Immature natural killer cell (primary cell): ENCODE measurements around the gene RAMP3. TPM values are rescaled to one million over a fixed set of nuclear protein-coding genes. Genes with fewer than 3 reads are reported as not detected.

ENCODE experiments used
- DNase-seq, 3 donors: peaks; one replicate each; pipeline ENCODE4 v3.0.0; 2022; ENCODE audit warnings: mixed read lengths in 1 of 3
- H3K27ac Mint-ChIP-seq, 6 donors: one replicate each; pipeline ENCODE4 v1.8.0; 2020; ENCODE audit warnings: mixed read lengths in 6 of 6, mild to moderate bottlenecking in 5 of 6, inconsistent platforms in 4 of 6, moderate library complexity in 3 of 6
- H3K27me3 Mint-ChIP-seq, 3 donors: one replicate each; pipeline ENCODE4 v1.8.0; 2020 to 2021; ENCODE audit warnings: low read depth in 3 of 3, mild to moderate bottlenecking in 3 of 3, mixed read lengths in 3 of 3, moderate library complexity in 3 of 3, inconsistent platforms in 1 of 3
- H3K36me3 Mint-ChIP-seq, 3 donors: one replicate each; pipeline ENCODE4 v1.8.0; 2020; ENCODE audit warnings: mixed read lengths in 3 of 3, inconsistent platforms in 2 of 3, mild to moderate bottlenecking in 2 of 3
- H3K4me1 Mint-ChIP-seq, 2 donors: one replicate each; pipeline ENCODE4 v1.8.0; 2020; ENCODE audit warnings: inconsistent platforms in 2 of 2, mild to moderate bottlenecking in 2 of 2, mixed read lengths in 2 of 2, moderate library complexity in 1 of 2
- H3K4me3 Mint-ChIP-seq, 5 donors: one replicate each; pipeline ENCODE4 v1.8.0; 2020; ENCODE audit warnings: mild to moderate bottlenecking in 5 of 5, mixed read lengths in 5 of 5, inconsistent platforms in 3 of 5, moderate library complexity in 3 of 5
- H3K9me3 Mint-ChIP-seq, 6 donors: one replicate each; pipeline ENCODE4 v1.8.0; 2020; ENCODE audit warnings: mild to moderate bottlenecking in 6 of 6, mixed read lengths in 6 of 6, inconsistent platforms in 4 of 6, moderate library complexity in 3 of 6
- polyA plus RNA-seq, 3 donors: library from polyadenylated mRNA; unstranded; fragments of 300-500 nt; fragmentation: Illumina TruSeq; gene quantifications; one replicate each; pipeline ENCODE4 v1.2.3, GENCODE V29; 2021

The RAMP3 gene
- polyA plus RNA-seq, 3 donors from 2014 or later, result not detected

- Mint-ChIP-seq H3K9me3 (no peaks in the 10 kb centered on the region), H3K27ac (peak overlapping the region; percentile 93 to 98 (median 96)), H3K36me3 (no peaks in the 10 kb centered on the region), H3K27me3 (no peaks in the 10 kb centered on the region), H3K4me3 (peak overlapping the region in 4 of 5 donors; percentile 72 to 88 (median 78)), H3K4me1 (peaks cover 32 to 43% of the 10 kb centered on the region in 2 donors)
- DNase-seq, result no peak
Measured at GRCh38 chr7:45123913-45124710, 33.5 kb upstream of the RAMP3 start.

- H3K9me3 Mint-ChIP-seq, result no peaks in the 10 kb centered on the region
- no peak for DNase-seq
- no peaks in the 10 kb centered on the region for H3K36me3 Mint-ChIP-seq
- H3K4me3 Mint-ChIP-seq, result no peak overlapping the region
- H3K4me1 Mint-ChIP-seq, result peaks cover 32 to 39% of the 10 kb centered on the region in 2 donors
- peak overlapping the region; percentile 62 to 98 (median 79) for H3K27ac Mint-ChIP-seq
- no peaks in the 10 kb centered on the region for H3K27me3 Mint-ChIP-seq
Measured at GRCh38 chr7:45125193-45125904, 32.2 kb upstream of the RAMP3 start.

- Mint-ChIP-seq H3K4me3 (no peak overlapping the region), H3K27ac (peak overlapping the region; percentile 15 to 80 (median 64)), H3K27me3 (no peaks in the 10 kb centered on the region), H3K36me3 (no peaks in the 10 kb centered on the region), H3K9me3 (no peaks in the 10 kb centered on the region), H3K4me1 (peaks cover 29 to 34% of the 10 kb centered on the region in 2 donors)
- DNase-seq, result no peak
Measured at GRCh38 chr7:45126201-45126600, 31.4 kb upstream of the RAMP3 start.

- Mint-ChIP-seq H3K4me3 (no peak overlapping the region), H3K4me1 (peaks cover 22 to 26% of the 10 kb centered on the region in 2 donors), H3K36me3 (no peaks in the 10 kb centered on the region), H3K27me3 (no peaks in the 10 kb centered on the region), H3K27ac (peak overlapping the region in 4 of 6 donors; percentile 7 to 43 (median 26)), H3K9me3 (no peaks in the 10 kb centered on the region)
- DNase-seq, result no peak
Measured at GRCh38 chr7:45126920-45127319, 30.7 kb upstream of the RAMP3 start.

- Mint-ChIP-seq H3K4me3 (no peak overlapping the region), H3K9me3 (no peaks in the 10 kb centered on the region), H3K36me3 (no peaks in the 10 kb centered on the region), H3K27ac (peak overlapping the region in 5 of 6 donors; percentile 18 to 76 (median 52)), H3K27me3 (peaks cover 0 to 3% (median 0%) of the 10 kb centered on the region in 3 donors), H3K4me1 (peaks cover 0 to 5% of the 10 kb centered on the region in 2 donors)
- no peak for DNase-seq
Measured at GRCh38 chr7:45129181-45129800, 28.3 kb upstream of the RAMP3 start.

- H3K4me3 Mint-ChIP-seq, result no peak overlapping the region
- H3K9me3 Mint-ChIP-seq, result no peaks in the 10 kb centered on the region
- H3K4me1 Mint-ChIP-seq, result peaks cover 0 to 2% of the 10 kb centered on the region in 2 donors
- no peak for DNase-seq
- H3K27ac Mint-ChIP-seq, result peak overlapping the region in 2 of 6 donors; percentile 85
- no peaks in the 10 kb centered on the region for H3K36me3 Mint-ChIP-seq
- H3K27me3 Mint-ChIP-seq, result peaks cover 0 to 3% (median 0%) of the 10 kb centered on the region in 3 donors
Measured at GRCh38 chr7:45129906-45130305, 27.7 kb upstream of the RAMP3 start.

- peaks cover 0 to 3% (median 0%) of the 10 kb centered on the region in 3 donors for H3K27me3 Mint-ChIP-seq
- H3K4me3 Mint-ChIP-seq, result no peak overlapping the region
- no peak for DNase-seq
- no peaks in the 10 kb centered on the region for H3K36me3 Mint-ChIP-seq
- H3K4me1 Mint-ChIP-seq, result peaks cover 6 to 7% of the 10 kb centered on the region in 2 donors
- no peaks in the 10 kb centered on the region for H3K9me3 Mint-ChIP-seq
- H3K27ac Mint-ChIP-seq, result peak overlapping the region in 1 of 6 donors; percentile 55
Measured at GRCh38 chr7:45130910-45131309, 26.7 kb upstream of the RAMP3 start.

GRCh38 chr7:45131891-45132290, 25.7 kb upstream of the RAMP3 start:
- no peak overlapping the region for H3K4me3 Mint-ChIP-seq
- peak overlapping the region in 2 of 6 donors; percentile 26 to 71 for H3K27ac Mint-ChIP-seq
- no peak for DNase-seq
- no peaks in the 10 kb centered on the region for H3K36me3 Mint-ChIP-seq
- H3K27me3 Mint-ChIP-seq, result peaks cover 0 to 3% (median 0%) of the 10 kb centered on the region in 3 donors
- peaks cover 9 to 12% of the 10 kb centered on the region in 2 donors for H3K4me1 Mint-ChIP-seq
- no peaks in the 10 kb centered on the region for H3K9me3 Mint-ChIP-seq

GRCh38 chr7:45132708-45133320, 24.8 kb upstream of the RAMP3 start:
- Mint-ChIP-seq H3K36me3 (no peaks in the 10 kb centered on the region), H3K4me3 (no peak overlapping the region), H3K4me1 (peaks cover 9 to 12% of the 10 kb centered on the region in 2 donors), H3K27ac (peak overlapping the region in 2 of 6 donors; percentile 21 to 24), H3K9me3 (no peaks in the 10 kb centered on the region), H3K27me3 (peaks cover 0 to 3% (median 0%) of the 10 kb centered on the region in 3 donors)
- no peak for DNase-seq

- H3K4me1 Mint-ChIP-seq, result peaks cover 9 to 12% of the 10 kb centered on the region in 2 donors
- H3K4me3 Mint-ChIP-seq, result no peak overlapping the region
- DNase-seq, result no peak
- no peaks in the 10 kb centered on the region for H3K9me3 Mint-ChIP-seq
- peaks cover 0 to 3% (median 0%) of the 10 kb centered on the region in 3 donors for H3K27me3 Mint-ChIP-seq
- peak overlapping the region in 3 of 6 donors; percentile 40 to 67 (median 43) for H3K27ac Mint-ChIP-seq
- H3K36me3 Mint-ChIP-seq, result no peaks in the 10 kb centered on the region
Measured at GRCh38 chr7:45133352-45133751, 24.2 kb upstream of the RAMP3 start.

GRCh38 chr7:45133877-45134276, 23.7 kb upstream of the RAMP3 start:
- Mint-ChIP-seq H3K27me3 (peaks cover 0 to 3% (median 0%) of the 10 kb centered on the region in 3 donors), H3K4me3 (no peak overlapping the region), H3K27ac (peak overlapping the region in 3 of 6 donors; percentile 40 to 81 (median 43)), H3K9me3 (no peaks in the 10 kb centered on the region), H3K36me3 (no peaks in the 10 kb centered on the region), H3K4me1 (peaks cover 9 to 12% of the 10 kb centered on the region in 2 donors)
- no peak for DNase-seq

GRCh38 chr7:45136106-45137060, 21.2 kb upstream of the RAMP3 start:
- DNase-seq, result peak; percentile 68 to 77 (median 68)
- peaks cover 0 to 3% (median 0%) of the 10 kb centered on the region in 3 donors for H3K36me3 Mint-ChIP-seq
- H3K27me3 Mint-ChIP-seq, result peaks cover 0 to 3% (median 0%) of the 10 kb centered on the region in 3 donors
- H3K27ac Mint-ChIP-seq, result peak overlapping the region in 5 of 6 donors; percentile 41 to 85 (median 69)
- H3K9me3 Mint-ChIP-seq, result no peaks in the 10 kb centered on the region
- peak overlapping the region in 1 of 5 donors; percentile 18 for H3K4me3 Mint-ChIP-seq
- H3K4me1 Mint-ChIP-seq, result peaks cover 10 to 12% of the 10 kb centered on the region in 2 donors
